Measurements from ENCODE around the gene NT5DC1.

GRCh38 chr6:116189472-116189871 lies 88.8 kb downstream of the NT5DC1 start:
- TF ChIP-seq EP300 (IDR thresholded peaks at IDR 0.05) (no peak), CTCF (IDR thresholded peaks at IDR 0.05) (no peak)

All from tibial nerve (tissue), 4 donors.